ENCODE results near the gene DRC1. TPM values are rescaled to one million over a fixed set of nuclear protein-coding genes. Genes with fewer than 3 reads are reported as not detected.

DRC1 gene
- total RNA-seq, 4 donors from 2014 or later, result 0.45 TPM; not detected in 3

DNA sequence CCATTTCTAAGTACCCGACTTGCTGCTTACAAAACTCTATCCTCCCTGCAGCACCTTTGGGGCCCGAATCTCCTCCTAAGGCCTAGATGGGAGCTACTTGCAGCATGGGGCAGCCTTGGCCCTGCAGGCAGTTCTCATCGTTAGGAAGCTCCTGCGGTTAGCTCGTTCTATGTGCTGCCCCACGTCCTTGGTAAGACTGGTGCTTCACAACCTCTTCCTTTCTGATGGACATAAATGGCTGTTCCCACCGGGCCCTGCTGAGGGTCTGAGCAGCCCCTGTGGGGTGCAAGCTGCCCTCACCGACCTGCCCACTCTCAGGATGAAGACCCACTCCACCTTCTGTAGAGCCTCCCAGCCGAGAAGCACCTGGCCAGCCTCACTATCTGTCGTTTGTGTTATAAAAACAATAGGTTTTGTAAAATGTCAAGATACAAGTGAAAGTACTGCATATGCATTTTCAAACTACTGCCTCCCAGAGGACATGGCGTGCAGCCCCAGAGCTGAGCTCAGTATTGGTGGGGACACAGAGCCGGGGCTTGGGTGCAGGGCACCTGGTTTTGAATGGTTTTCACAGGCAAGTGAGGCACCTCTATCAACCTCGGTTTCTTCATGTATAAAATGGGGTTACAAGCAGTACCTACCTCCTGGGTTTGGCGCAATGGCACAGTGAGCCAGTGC is 56.8 kb downstream of the DRC1 start:
- Histone ChIP-seq H3K9me3 (no peaks in the 10 kb centered on the region), H3K27me3 (no peaks in the 10 kb centered on the region), H3K27ac (replicated peaks in 1 of 4) (no peak overlapping the region), H3K4me1 (peaks cover 0 to 5% (median 2%) of the 10 kb centered on the region in 4 donors), H3K4me3 (no peak overlapping the region), H3K36me3 (no peaks in the 10 kb centered on the region)
- DNase-seq (ENCODE audit: extremely low spot score), result no peak
- intact Hi-C loops (cut with DNase I), result no loop called here
- no peak for TF ChIP-seq POLR2A (IDR thresholded peaks at IDR 0.05; ENCODE audit: low read depth)
- no peak for TF ChIP-seq POLR2AphosphoS5 (IDR thresholded peaks at IDR 0.05)
- WGBS, result 90% methylated on average over 13 of the region's 14 CpGs

DNA sequence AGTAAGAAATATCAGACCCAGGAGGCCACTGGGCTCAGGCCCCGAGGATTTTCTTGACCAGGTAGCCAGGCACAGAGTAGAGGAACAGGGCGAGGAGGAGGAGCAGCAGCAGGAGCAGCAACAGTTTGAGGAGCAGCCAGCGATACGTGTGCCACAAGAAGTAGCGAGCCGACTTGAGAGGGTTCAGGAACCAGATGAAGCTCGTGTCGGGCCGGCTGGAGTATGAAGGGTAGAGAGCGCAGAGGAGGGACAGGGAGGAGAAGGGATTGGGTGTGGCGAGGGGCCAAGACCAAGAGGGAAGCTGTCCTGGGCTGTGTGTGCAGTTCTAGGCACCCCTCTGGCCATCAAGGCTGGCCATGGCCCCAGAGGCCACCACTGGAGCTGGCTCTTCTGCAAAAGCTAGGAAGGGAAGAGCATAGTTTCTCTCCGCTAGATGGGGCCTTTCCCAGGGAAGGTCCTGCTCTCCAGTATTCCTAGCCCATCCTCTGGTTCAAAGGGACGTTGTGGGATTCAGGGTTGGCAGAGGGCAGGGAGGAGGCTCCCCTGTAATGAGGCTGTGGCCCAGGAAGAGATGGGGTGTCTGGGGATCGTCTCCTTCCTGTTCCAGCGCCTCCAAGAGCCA is 58.4 kb downstream of the DRC1 start:
- no peak for DNase-seq (ENCODE audit: extremely low spot score)
- TF ChIP-seq POLR2A (IDR thresholded peaks at IDR 0.05; ENCODE audit: low read depth), result no peak
- TF ChIP-seq POLR2AphosphoS5 (IDR thresholded peaks at IDR 0.05), result no peak
- TF ChIP-seq, protein P1, sequence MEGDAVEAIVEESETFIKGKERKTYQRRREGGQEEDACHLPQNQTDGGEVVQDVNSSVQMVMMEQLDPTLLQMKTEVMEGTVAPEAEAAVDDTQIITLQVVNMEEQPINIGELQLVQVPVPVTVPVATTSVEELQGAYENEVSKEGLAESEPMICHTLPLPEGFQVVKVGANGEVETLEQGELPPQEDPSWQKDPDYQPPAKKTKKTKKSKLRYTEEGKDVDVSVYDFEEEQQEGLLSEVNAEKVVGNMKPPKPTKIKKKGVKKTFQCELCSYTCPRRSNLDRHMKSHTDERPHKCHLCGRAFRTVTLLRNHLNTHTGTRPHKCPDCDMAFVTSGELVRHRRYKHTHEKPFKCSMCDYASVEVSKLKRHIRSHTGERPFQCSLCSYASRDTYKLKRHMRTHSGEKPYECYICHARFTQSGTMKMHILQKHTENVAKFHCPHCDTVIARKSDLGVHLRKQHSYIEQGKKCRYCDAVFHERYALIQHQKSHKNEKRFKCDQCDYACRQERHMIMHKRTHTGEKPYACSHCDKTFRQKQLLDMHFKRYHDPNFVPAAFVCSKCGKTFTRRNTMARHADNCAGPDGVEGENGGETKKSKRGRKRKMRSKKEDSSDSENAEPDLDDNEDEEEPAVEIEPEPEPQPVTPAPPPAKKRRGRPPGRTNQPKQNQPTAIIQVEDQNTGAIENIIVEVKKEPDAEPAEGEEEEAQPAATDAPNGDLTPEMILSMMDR (IDR thresholded peaks at IDR 0.05), result no peak
- no peak for TF ChIP-seq EP300 (IDR thresholded peaks at IDR 0.05)
- WGBS, result 84% methylated on average over 12 of the region's 15 CpGs
- Histone ChIP-seq H3K36me3 (no peaks in the 10 kb centered on the region), H3K27me3 (no peaks in the 10 kb centered on the region), H3K4me1 (peaks cover 0 to 4% (median 2%) of the 10 kb centered on the region in 4 donors), H3K4me3 (no peak overlapping the region), H3K9me3 (no peaks in the 10 kb centered on the region), H3K27ac (replicated peaks in 1 of 4) (no peak overlapping the region)
- intact Hi-C loops (cut with DNase I), result no loop called here

DNA sequence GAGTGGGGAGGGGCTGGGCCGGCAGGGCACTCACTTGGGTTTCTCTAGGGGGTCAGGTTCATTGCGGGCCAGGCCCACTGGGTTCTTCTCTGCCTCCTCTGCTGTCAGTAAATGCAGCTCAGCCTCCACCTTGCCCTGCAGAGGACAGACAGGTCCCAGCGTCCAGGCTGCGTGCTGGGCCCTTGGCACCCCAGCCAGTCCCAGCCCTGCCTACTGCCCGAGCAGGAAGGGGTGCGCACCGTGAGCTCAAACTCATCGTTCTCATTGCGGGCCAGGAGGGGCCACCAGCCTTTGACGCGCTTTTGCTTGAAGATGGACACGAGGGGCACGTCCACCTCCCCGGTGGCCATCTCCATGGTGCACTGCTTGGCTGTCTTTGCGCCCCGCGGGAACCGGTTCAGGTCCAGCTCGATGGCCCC is 58.9 kb downstream of the DRC1 start:
- TF ChIP-seq, protein P1 (IDR thresholded peaks at IDR 0.05), result no peak
- TF ChIP-seq EP300 (IDR thresholded peaks at IDR 0.05), result no peak
- TF ChIP-seq POLR2AphosphoS5 (IDR thresholded peaks at IDR 0.05), result no peak
- no peak for TF ChIP-seq POLR2A (IDR thresholded peaks at IDR 0.05; ENCODE audit: low read depth)
- Histone ChIP-seq H3K9me3 (no peaks in the 10 kb centered on the region), H3K4me1 (peaks cover 0 to 4% (median 0%) of the 10 kb centered on the region in 4 donors), H3K4me3 (no peak overlapping the region), H3K36me3 (no peaks in the 10 kb centered on the region), H3K27me3 (no peaks in the 10 kb centered on the region), H3K27ac (replicated peaks in 1 of 4) (no peak overlapping the region)
- 92% methylated on average over 10 of the region's 19 CpGs for WGBS
- no peak for DNase-seq (ENCODE audit: extremely low spot score)
- intact Hi-C loops (cut with DNase I), result no loop called here

DNA sequence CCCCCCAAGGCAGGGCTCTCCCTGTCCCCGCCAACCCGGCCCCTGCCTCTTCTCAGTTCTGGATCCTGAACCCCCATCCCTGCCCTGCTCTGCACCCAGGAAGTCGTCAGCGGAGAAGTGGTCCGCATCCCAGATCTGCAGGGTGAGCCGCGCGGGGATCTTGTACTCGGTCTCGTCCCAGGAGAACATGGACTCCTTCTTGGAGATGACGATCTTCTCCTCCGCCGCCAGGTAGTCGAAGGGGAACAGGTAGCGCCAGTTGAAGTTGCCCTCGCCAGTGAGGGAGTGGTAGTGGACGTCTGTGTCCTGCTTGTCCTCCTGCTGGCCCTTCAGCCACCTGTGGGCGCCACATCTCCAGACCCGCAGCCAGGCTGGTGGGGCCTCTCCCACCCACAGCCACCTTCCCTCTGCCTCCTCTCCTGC is 59.9 kb downstream of the DRC1 start:
- intact Hi-C loops (cut with DNase I), result no loop called here
- Histone ChIP-seq H3K9me3 (no peaks in the 10 kb centered on the region), H3K4me1 (peaks cover 0 to 4% (median 0%) of the 10 kb centered on the region in 4 donors), H3K4me3 (no peak overlapping the region), H3K27me3 (no peaks in the 10 kb centered on the region), H3K36me3 (no peaks in the 10 kb centered on the region), H3K27ac (replicated peaks in 1 of 4) (no peak overlapping the region)
- WGBS, result 92% methylated on average over 16 of the region's 19 CpGs
- TF ChIP-seq EP300 (IDR thresholded peaks at IDR 0.05) (no peak), POLR2AphosphoS5 (IDR thresholded peaks at IDR 0.05) (no peak), POLR2A (IDR thresholded peaks at IDR 0.05; ENCODE audit: low read depth) (no peak)
- TF ChIP-seq, protein P1 (IDR thresholded peaks at IDR 0.05), result no peak
- no peak for DNase-seq (ENCODE audit: extremely low spot score)

DNA sequence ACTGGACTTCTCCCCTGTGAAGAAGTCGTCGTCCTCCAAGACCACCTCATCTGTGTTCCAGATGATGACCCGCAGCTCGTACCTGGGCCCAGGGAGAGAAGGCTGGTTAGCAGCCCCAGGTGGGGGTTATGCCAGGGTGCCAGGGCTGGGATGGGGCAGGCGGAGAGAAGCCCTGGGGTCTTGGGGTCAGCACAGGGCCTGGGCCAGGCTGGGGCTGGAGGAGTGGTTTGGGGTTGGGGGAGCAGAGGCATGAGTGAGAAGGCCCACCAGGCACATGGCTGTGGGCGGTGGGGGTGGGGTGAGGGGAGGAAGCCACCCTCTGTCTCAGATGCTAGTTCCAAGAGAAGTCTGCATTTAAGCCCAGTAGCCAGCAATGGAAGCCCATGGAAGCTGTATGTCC is 60.4 kb downstream of the DRC1 start:
- H3K4me1 ChIP-seq, result peaks cover 0 to 4% (median 0%) of the 10 kb centered on the region in 4 donors
- 93% methylated on average over 6 of the region's 6 CpGs for WGBS
- no peak overlapping the region for H3K4me3 ChIP-seq
- H3K27ac ChIP-seq (replicated peaks in 1 of 4), result no peak overlapping the region
- H3K9me3 ChIP-seq, result no peaks in the 10 kb centered on the region
- intact Hi-C loops (cut with DNase I), result no loop called here
- H3K27me3 ChIP-seq, result no peaks in the 10 kb centered on the region
- H3K36me3 ChIP-seq, result no peaks in the 10 kb centered on the region
- DNase-seq (ENCODE audit: extremely low spot score), result no peak
- no peak for TF ChIP-seq EP300 (IDR thresholded peaks at IDR 0.05)
- TF ChIP-seq POLR2A (IDR thresholded peaks at IDR 0.05; ENCODE audit: low read depth), result no peak
- TF ChIP-seq POLR2AphosphoS5 (IDR thresholded peaks at IDR 0.05), result no peak
- TF ChIP-seq, protein P1 (IDR thresholded peaks at IDR 0.05), result no peak

Measured in esophagus muscularis mucosa (tissue), 4 donors.